B cell (primary cell): ENCODE measurements around the gene TBXA2R.

Experiments
- EZH2 ChIP-seq: IDR thresholded peaks from 2 replicates; pipeline ENCODE4 v1.6.1; 2012; ENCODE audit warnings: borderline replicate concordance, low read depth, mild to moderate bottlenecking, moderate library complexity, low read length; ENCODE audit not compliant: insufficient read depth, poor library complexity, severe bottlenecking
- TF ChIP-seq, protein P1 (sequence below): fragments of 200-600 bp; IDR thresholded peaks from one replicate; pipeline ENCODE4 v1.8.0; 2022; ENCODE audit warnings: antibody characterized with exemption, mild to moderate bottlenecking

DNA sequence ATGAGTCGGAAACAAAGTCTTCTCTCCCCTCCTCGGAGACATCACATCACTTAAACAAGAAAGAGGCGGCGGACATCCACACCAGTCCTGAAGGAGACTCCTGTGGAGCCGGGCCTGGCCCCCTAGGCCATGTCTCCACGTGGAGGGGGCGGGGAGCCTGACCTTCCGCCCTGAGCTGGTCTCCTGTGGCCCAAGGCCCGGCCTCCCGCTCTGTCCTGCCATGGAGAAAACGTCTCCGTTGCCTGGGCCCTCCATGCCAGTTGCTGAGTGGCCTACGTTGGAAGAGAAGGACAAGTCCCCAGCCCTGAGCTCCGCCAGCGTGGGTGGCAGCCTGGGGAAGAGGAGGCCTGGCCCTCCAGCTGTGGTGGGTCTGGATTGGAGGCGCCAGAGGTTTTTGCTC lies 25.4 kb upstream of the TBXA2R start:
- TF ChIP-seq, protein P1, sequence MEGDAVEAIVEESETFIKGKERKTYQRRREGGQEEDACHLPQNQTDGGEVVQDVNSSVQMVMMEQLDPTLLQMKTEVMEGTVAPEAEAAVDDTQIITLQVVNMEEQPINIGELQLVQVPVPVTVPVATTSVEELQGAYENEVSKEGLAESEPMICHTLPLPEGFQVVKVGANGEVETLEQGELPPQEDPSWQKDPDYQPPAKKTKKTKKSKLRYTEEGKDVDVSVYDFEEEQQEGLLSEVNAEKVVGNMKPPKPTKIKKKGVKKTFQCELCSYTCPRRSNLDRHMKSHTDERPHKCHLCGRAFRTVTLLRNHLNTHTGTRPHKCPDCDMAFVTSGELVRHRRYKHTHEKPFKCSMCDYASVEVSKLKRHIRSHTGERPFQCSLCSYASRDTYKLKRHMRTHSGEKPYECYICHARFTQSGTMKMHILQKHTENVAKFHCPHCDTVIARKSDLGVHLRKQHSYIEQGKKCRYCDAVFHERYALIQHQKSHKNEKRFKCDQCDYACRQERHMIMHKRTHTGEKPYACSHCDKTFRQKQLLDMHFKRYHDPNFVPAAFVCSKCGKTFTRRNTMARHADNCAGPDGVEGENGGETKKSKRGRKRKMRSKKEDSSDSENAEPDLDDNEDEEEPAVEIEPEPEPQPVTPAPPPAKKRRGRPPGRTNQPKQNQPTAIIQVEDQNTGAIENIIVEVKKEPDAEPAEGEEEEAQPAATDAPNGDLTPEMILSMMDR = no peak
- TF ChIP-seq EZH2 = no peak
